GM12892 (cell line): ENCODE data around the gene HRH1.

Source experiments
- DNase-seq: peaks from one replicate; pipeline ENCODE4 v3.0.0; 2011; ENCODE audit not compliant: insufficient read length
- FAIRE-seq: peaks from 2 replicates; lab custom pipeline; 2011; peaks lifted over from hg19 to GRCh38; lab: Jason Lieb, UNC
- POLR2A ChIP-seq: IDR thresholded peaks from 2 replicates; pipeline ENCODE4 v1.6.1; 2011; ENCODE audit warnings: low read depth, low read length, control low read depth
- POLR2AphosphoS5 ChIP-seq: IDR thresholded peaks from 2 replicates; pipeline ENCODE4 v1.6.1; 2011; ENCODE audit warnings: low read depth, low read length, control low read depth
- TAF1 ChIP-seq: IDR thresholded peaks from 2 replicates; pipeline ENCODE4 v1.6.1; 2011; ENCODE audit warnings: low read depth, mild to moderate bottlenecking, control low read depth, low read length, borderline replicate concordance

Gene HRH1

DNA sequence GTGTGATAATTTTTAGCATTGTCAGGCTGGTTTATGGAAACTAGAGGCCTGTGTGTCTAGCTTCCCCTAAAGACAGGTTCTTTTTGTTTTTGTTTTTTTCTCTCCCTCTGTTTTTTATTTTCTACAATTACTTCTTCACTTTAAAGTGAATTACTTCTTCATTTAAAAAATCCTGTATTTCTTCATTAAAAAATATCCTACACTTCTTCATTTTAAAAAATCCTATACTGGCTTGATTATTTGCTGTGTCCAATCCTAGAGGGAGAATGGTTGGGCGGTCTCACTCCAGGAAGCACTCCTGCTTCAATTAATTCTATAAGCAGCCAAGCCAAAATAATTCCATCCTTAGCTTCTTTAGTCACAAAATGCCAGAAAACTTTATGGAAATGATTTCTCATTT lies 129.7 kb downstream of the HRH1 start:
- FAIRE-seq (no peak), DNase-seq (no peak)
- TF ChIP-seq POLR2A (no peak), TAF1 (no peak), POLR2AphosphoS5 (no peak)

DNA sequence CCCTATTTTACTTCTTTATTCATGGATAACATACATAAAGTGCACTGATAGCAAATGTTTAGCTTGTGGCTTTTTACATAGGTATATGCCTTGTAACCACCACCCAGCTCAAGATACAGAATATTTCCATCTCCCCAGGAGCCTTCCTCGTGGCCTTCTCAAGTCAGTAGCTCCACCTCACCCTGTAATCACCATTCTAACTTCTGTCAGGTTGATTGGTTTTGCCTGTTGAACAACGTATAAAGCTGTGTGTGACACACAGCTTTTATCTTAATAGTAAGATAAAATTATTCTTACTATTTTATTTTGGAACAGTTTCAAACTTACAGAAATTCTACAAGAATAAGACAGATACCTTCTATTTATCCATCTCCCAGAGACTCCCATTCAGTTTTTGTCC lies 131.2 kb downstream of the HRH1 start:
- no peak for DNase-seq
- TF ChIP-seq TAF1 (no peak), POLR2A (no peak), POLR2AphosphoS5 (no peak)
- no peak for FAIRE-seq

DNA sequence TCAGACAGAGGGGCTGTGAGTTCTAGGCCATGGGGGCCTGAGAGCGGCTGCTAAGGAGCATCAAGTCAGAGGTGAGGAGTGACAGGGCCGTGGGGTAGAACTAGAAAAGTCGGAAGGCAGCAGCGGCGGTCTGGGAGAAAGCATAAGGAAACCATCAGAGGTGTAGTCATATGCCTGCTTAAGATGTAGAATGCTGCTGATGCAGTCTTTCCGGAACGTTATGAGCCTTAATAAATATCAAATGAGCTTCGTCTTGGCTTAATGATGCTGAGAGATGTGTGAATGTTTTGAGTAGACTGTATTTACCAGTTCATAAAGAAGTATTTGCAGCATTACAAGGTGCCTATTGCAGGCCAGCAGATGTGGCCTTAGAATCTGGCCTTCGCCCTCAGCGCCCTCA lies 133.1 kb downstream of the HRH1 start:
- DNase-seq = no peak
- no peak for TF ChIP-seq POLR2A
- TF ChIP-seq POLR2AphosphoS5 = no peak
- TF ChIP-seq TAF1 = no peak
- FAIRE-seq = no peak

DNA sequence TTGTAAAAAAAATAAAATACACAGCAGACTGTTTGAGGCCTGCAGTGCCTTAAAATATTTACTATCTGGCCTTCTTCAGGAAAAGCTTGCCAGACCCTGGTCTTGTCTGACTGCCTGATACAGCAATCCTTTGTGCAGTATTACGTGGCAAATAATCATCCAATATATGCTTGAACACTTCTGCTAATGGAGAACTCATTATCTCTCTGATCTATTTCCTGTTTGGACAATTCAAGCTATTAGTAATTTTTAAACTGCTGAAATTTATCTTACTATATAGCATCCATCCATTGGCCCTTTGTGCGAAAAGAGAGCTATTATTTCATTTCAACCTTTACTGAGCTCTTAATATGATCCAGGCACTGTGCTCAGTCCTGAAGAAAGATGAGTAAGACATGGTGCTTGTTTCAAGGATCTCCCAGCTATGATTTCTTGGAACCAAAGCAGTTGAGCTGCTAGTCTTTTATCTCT lies 133.8 kb downstream of the HRH1 start:
- TF ChIP-seq POLR2A (no peak), TAF1 (no peak), POLR2AphosphoS5 (no peak)
- DNase-seq (no peak), FAIRE-seq (no peak)

DNA sequence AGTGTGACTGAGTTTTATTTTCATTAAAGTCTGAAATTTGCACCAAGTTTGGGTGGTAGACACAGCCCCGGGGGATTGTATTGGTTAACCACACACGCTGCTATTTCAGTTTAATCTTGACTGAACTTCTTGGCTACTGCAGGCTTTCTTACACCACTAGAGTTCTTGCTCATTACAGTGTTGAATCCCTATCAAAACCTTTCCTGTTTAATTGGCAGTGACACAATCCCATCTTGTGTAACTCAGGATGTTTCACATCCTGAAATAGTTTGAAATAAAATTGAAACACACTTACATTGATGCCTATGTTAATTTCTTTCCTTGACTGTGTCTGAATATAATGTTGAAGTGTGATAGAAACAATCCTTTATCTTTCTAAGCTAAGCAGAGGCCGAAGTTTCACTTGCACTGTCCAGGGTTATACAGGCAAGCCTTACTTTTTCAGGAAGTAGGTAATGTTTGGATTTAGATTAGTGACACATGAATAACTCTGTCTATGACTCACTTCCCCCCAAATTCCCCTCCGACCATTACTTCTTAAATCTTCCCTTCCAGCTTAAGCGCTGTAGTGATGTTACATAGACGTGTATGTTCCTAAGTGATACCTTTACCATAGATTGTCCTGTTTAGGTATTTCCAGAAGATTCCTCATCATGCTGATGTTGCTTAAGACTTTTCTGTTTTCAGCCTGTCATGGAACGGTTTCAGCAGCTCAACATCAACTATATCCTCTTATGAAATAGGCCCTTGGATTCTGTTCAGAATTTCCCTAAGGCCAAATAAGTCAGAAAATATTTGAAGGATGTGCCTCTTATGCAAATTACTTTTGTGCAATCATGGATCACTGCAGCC lies 134.7 kb downstream of the HRH1 start:
- FAIRE-seq (peak; percentile 73), DNase-seq (no peak)
- TF ChIP-seq TAF1 (no peak), POLR2A (peak; percentile 32; the same call in 1 of the 2 replicates)

DNA sequence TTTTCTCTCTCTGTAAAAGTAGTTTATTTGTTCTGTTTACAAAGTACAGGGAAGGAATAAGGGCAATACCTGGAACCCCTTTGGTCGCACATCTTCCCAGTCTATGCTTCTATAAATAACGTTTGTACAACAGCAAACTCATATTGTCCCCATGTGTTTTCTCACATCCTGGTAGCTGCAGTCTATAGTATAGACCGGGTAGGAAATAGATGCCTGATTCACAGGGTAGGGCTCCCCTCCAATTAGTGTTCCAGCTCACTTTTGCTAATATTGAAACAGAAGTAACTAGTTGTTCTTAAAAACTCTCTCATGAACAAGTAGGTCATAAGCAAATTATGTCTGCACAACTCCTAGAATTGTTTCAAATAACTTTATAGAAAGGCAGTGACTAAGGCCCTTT lies 135.6 kb downstream of the HRH1 start:
- no peak for DNase-seq
- FAIRE-seq = no peak
- TF ChIP-seq POLR2A (no peak), TAF1 (no peak), POLR2AphosphoS5 (no peak)

DNA sequence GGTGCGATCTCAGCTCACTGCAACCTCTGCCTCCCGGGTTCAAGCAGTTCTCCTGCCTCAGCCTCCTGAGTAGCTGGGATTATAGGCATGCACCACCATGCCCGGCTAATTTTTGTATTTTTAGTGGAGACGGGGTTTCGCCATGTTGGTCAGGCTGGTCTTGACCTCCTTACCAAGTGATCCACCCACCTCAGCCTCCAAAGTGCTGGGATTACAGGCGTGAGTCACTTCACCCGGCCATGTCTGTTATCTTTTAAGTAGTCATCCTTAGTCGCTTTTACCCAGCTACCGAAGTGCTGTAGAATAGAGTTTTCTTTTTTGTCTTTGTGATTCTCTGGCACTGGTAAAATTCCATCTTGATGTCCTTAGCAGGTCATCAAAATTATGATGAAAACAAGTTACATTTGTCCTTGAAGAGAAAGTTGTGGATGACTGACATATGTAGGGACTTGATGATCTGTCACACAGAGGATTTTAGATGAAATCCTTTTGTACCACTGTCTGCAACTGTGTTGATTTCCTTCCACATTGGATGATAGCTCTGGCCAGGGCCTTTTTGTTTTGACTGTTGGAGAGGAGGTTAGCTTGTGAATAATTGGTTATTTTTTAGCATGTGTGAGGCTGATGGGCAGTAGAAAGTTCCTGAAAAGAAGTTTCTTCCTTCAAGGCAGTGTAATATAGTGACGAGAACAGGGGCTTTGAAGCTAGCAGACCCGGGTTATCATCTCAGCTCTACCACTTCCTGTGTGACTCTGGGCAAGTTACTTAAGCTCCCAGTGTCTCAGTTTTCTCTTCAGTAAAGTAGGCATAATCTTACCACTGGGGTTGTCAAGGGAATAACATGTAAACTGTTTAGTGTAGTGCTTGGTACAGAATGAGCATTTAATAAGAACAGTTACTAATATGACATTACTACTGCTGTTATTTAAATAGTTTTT lies 136.7 kb downstream of the HRH1 start:
- TF ChIP-seq POLR2A = no peak
- no peak for TF ChIP-seq TAF1
- TF ChIP-seq POLR2AphosphoS5 = no peak
- FAIRE-seq (no peak), DNase-seq (no peak)

DNA sequence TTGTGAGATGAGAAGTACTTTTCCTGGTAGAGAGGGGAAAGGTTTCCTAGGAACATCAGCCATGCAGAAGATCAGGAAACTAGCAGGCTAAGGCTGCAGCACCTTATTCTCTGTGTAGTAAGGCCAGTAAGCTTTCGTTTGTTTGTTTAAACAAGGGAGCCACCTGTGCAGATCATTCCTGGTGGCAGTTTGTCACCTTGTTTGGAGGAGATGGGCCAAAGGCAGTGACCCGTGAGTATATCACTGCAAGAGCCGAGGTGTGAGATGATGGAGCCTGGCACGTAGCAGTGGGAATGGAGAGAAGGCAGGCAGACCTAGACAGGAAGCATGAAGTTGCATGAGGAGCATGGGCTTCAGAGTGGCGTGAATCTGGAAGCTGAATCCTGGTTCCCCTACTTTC lies 137.5 kb downstream of the HRH1 start:
- TF ChIP-seq TAF1 = no peak
- no peak for TF ChIP-seq POLR2AphosphoS5
- TF ChIP-seq POLR2A = no peak
- DNase-seq = no peak
- FAIRE-seq = no peak

DNA sequence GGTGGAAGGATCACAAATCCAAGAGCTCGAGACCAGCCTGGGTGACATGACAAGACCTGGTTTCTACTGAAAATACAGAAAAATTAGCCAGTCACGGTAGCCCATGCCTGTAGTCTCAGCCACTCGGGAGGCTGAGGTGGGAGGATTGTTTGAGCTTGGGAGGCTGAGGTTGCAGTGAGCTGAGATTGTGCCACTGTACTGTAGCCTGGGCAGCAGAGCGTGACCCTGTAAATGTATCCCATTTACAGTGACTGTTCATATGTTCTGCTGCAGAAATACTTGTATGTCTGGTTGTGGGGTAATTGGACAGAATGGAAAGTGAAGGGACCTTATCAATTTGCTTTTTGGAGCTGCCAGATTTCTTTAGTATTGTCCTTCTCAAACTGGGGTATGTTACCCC lies 142.8 kb downstream of the HRH1 start:
- DNase-seq (no peak), FAIRE-seq (no peak)
- no peak for TF ChIP-seq POLR2A
- no peak for TF ChIP-seq POLR2AphosphoS5
- TF ChIP-seq TAF1 = no peak

DNA sequence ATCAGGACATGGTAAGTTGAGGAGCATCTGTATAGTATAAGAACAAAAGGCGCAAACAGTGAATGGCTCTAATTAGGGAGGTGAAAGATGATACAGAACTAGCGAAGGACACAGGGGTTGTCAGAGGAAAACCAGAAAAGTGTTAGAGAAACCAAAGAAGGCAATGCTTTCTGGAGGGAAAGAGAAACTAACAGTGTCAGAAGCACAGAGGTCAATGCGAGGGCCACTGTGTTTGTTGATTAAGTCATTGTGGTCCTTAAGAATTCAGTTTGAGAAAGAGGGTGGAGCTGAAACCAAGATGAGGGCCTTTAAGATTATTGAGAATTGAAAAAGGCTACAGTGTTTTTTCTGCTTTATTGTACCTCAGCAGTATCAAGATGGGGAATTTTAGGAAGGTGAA lies 146.7 kb downstream of the HRH1 start:
- TF ChIP-seq POLR2A (no peak), POLR2AphosphoS5 (no peak), TAF1 (no peak)
- FAIRE-seq = no peak
- no peak for DNase-seq

DNA sequence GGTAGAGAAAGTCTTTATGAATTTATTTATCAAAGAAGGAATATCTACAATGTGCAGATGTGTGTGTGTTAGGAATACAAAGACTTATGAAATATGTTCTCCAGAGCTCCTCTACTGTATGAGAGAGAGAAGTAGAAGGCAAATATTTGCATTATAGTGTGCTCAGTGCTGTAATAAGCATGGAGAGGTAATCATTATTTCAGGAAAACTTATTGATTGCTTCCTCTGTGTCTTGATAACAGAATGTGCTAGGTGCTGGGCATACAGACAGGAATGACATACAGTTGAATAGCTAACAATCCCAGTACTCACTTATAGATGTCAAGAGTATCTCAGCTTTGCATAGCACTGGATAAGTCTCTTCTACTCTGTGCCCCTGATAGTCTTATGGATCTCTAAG lies 148.2 kb downstream of the HRH1 start:
- TF ChIP-seq TAF1 (no peak), POLR2AphosphoS5 (no peak), POLR2A (no peak)
- DNase-seq (no peak), FAIRE-seq (no peak)

DNA sequence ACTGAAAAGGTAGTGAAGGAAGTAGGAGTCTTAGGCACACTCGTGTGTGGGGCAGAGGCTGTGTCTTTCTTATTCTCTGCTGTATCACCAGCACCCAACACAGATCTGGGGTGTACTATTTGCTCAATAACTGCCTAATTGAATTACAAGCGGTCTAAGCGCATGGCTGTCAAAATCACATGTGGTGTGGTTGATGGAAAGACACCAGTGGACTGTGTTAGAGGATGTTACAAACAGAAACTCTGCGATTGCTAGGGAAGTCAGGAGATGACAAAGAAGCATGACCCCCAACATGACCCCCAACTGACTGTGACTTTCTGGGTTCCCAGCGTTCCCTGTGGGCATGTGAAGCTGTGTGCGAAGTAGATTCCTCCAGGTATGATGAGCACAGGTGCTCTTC lies 149.9 kb downstream of the HRH1 start:
- DNase-seq (no peak), FAIRE-seq (no peak)
- no peak for TF ChIP-seq TAF1
- no peak for TF ChIP-seq POLR2AphosphoS5
- TF ChIP-seq POLR2A = no peak

DNA sequence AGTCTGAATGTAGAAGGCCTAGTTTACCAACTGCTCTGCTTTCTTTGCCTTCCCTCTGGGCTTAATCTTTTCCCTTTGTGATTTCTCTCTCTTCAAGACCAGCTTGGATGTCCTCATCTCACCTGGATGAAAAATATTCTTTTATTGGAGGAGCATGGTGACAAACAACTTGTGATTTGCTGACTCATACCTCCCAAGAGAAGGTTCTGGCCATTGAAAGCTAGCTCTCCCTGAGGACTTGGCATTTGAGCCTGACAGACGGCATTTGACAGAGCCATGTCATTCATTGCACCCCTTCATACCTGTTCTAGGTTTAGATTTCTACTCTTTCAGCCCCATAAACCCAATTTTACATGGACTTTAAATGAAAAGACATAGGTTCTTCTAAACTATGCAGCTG lies 151.2 kb downstream of the HRH1 start:
- FAIRE-seq = no peak
- DNase-seq = no peak
- TF ChIP-seq TAF1 (no peak), POLR2A (no peak), POLR2AphosphoS5 (no peak)
